GM21786 (cell line): ENCODE results near the gene DNAJC1.

Source experiments
- ATAC-seq: cut with Tn5 transposase; IDR thresholded peaks from one replicate; pipeline ENCODE4 v1.9.1; 2021; ENCODE audit not compliant: unreplicated experiment

Gene DNAJC1

GRCh38 chr10:22010539-22010938 is 7.0 kb upstream of the DNAJC1 start:
- ATAC-seq: no peak

- no peak for ATAC-seq
Observed at GRCh38 chr10:22006379-22006884, 2.9 kb upstream of the DNAJC1 start.

GRCh38 chr10:22005763-22006162 is 2.2 kb upstream of the DNAJC1 start:
- no peak for ATAC-seq

- no peak for ATAC-seq
Observed at GRCh38 chr10:22003964-22004281, 393 bp upstream of the DNAJC1 start.

GRCh38 chr10:22002591-22003176 is 846 bp downstream of the DNAJC1 start:
- peak; percentile 12 for ATAC-seq

- no peak for ATAC-seq
Observed at GRCh38 chr10:21995557-21995956, 8.0 kb downstream of the DNAJC1 start.

GRCh38 chr10:21993360-21994001 is 10.0 kb downstream of the DNAJC1 start:
- no peak for ATAC-seq

- ATAC-seq: no peak
Observed at GRCh38 chr10:21991785-21992184, 11.7 kb downstream of the DNAJC1 start.

- ATAC-seq: no peak
Observed at GRCh38 chr10:21990449-21990848, 13.1 kb downstream of the DNAJC1 start.

GRCh38 chr10:21989453-21990154 is 13.9 kb downstream of the DNAJC1 start:
- peak; percentile 90 for ATAC-seq

GRCh38 chr10:21985541-21985940 is 18.0 kb downstream of the DNAJC1 start:
- ATAC-seq: no peak

- ATAC-seq: no peak
Observed at GRCh38 chr10:21981118-21981517, 22.4 kb downstream of the DNAJC1 start.

GRCh38 chr10:21980691-21981090 is 22.8 kb downstream of the DNAJC1 start:
- no peak for ATAC-seq

- no peak for ATAC-seq
Observed at GRCh38 chr10:21978191-21978862, 25.2 kb downstream of the DNAJC1 start.

- ATAC-seq: no peak
Observed at GRCh38 chr10:21976739-21977138, 26.8 kb downstream of the DNAJC1 start.

- no peak for ATAC-seq
Observed at GRCh38 chr10:21976280-21976679, 27.2 kb downstream of the DNAJC1 start.

- no peak for ATAC-seq
Observed at GRCh38 chr10:21975378-21975990, 28.0 kb downstream of the DNAJC1 start.

- no peak for ATAC-seq
Observed at GRCh38 chr10:21972584-21972983, 30.9 kb downstream of the DNAJC1 start.

GRCh38 chr10:21969326-21970287 is 33.9 kb downstream of the DNAJC1 start:
- no peak for ATAC-seq

GRCh38 chr10:21964983-21965665 is 38.4 kb downstream of the DNAJC1 start:
- no peak for ATAC-seq
